ENCODE results near the gene CGNL1.
A peak's percentile ranks its signal among the peaks of the same experiment; 100 is the strongest.

The CGNL1 gene

GRCh38 chr15:57456559-57456958, 80.3 kb downstream of the CGNL1 start (continued):
- no peak for TF ChIP-seq INSM2 (tag by site-specific recombination; IDR thresholded peaks at IDR 0.05)
- TF ChIP-seq GLI2 (tag by site-specific recombination; IDR thresholded peaks at IDR 0.05; ENCODE audit: borderline replicate concordance, low read depth) = no peak
- TF ChIP-seq ZNF48 (tag by site-specific recombination; IDR thresholded peaks at IDR 0.05) = no peak
- no peak for TF ChIP-seq GLIS1 (tag by site-specific recombination; IDR thresholded peaks at IDR 0.05)

- Histone ChIP-seq H3K4me3 (ENCODE audit: low read depth, low read length) (no peak overlapping the region), H3K36me3 (ENCODE audit: control insufficient read depth in 2 of 2, insufficient read depth in 1 of 2, low read length in 2 of 2) (no peaks in the 10 kb centered on the region), H3K9me3 (ENCODE audit: control insufficient read depth, insufficient read depth, low read depth, low read length) (no peaks in the 10 kb centered on the region), H3K27ac (ENCODE audit: extremely low read depth, low read depth, low read length) (no peak overlapping the region), H3K4me1 (ENCODE audit: control insufficient read depth, insufficient read depth, low read length) (peaks cover 4% of the 10 kb centered on the region; the same call in 1 of the 2 replicates)
- TF ChIP-seq ZNF488 (tag by site-specific recombination; IDR thresholded peaks at IDR 0.05) (no peak), HOXA7 (CRISPR knock-in tag; IDR thresholded peaks at IDR 0.05; ENCODE audit: borderline replicate concordance) (no peak), PRDM1 (tag by site-specific recombination; IDR thresholded peaks at IDR 0.05) (no peak), KLF7 (tag by site-specific recombination; IDR thresholded peaks at IDR 0.05; ENCODE audit: borderline replicate concordance) (no peak), ZNF514 (tag by site-specific recombination; IDR thresholded peaks at IDR 0.05) (no peak), ZNF211 (tag by site-specific recombination; IDR thresholded peaks at IDR 0.05; ENCODE audit: low read depth) (no peak), MYNN (tag by site-specific recombination; IDR thresholded peaks at IDR 0.05; ENCODE audit: borderline replicate concordance) (no peak), REPIN1 (tag by site-specific recombination; IDR thresholded peaks at IDR 0.05; ENCODE audit: low read depth) (no peak), ZEB2 (tag by site-specific recombination; IDR thresholded peaks at IDR 0.05) (no peak), HOXC10 (CRISPR knock-in tag; IDR thresholded peaks at IDR 0.05) (no peak), ZSCAN23 (tag by site-specific recombination; IDR thresholded peaks at IDR 0.05) (no peak), GLI4 (tag by site-specific recombination; IDR thresholded peaks at IDR 0.05) (no peak), ZNF629 (tag by site-specific recombination; IDR thresholded peaks at IDR 0.05) (no peak), ZNF174 (tag by site-specific recombination; IDR thresholded peaks at IDR 0.05) (no peak), ZNF248 (tag by site-specific recombination; IDR thresholded peaks at IDR 0.05) (no peak), ZNF658 (tag by site-specific recombination; IDR thresholded peaks at IDR 0.05) (no peak)
- ChIA-PET CTCF (no interaction called here), POLR2A (no interaction called here)
These were observed 81.4 kb downstream of the CGNL1 start for GRCh38 chr15:57457726-57458125.

GRCh38 chr15:57458356-57458781, 82.1 kb downstream of the CGNL1 start:
- Histone ChIP-seq H3K27ac (ENCODE audit: extremely low read depth, low read depth, low read length) (no peak overlapping the region), H3K4me1 (ENCODE audit: control insufficient read depth, insufficient read depth, low read length) (peaks cover 4% of the 10 kb centered on the region; the same call in 1 of the 2 replicates), H3K9me3 (ENCODE audit: control insufficient read depth, insufficient read depth, low read depth, low read length) (no peaks in the 10 kb centered on the region), H3K4me3 (ENCODE audit: low read depth, low read length) (no peak overlapping the region), H3K36me3 (ENCODE audit: control insufficient read depth in 2 of 2, insufficient read depth in 1 of 2, low read length in 2 of 2) (no peaks in the 10 kb centered on the region)
- TF ChIP-seq ZNF621 (tag by site-specific recombination; IDR thresholded peaks at IDR 0.05) = no peak
- TF ChIP-seq ZNF624 (tag by site-specific recombination; IDR thresholded peaks at IDR 0.05) = no peak
- TF ChIP-seq ZNF654 (tag by site-specific recombination; IDR thresholded peaks at IDR 0.05; ENCODE audit: low read depth) = no peak
- no peak for TF ChIP-seq ZNF48 (tag by site-specific recombination; IDR thresholded peaks at IDR 0.05)
- TF ChIP-seq ZBTB44 (tag by site-specific recombination; IDR thresholded peaks at IDR 0.05) = peak; percentile 69
- TF ChIP-seq ZNF280C (tag by site-specific recombination; IDR thresholded peaks at IDR 0.05) = no peak
- TF ChIP-seq SP7 (tag by site-specific recombination; IDR thresholded peaks at IDR 0.05) = no peak
- no peak for TF ChIP-seq ZXDB (tag by site-specific recombination; IDR thresholded peaks at IDR 0.05)
- CTCF ChIA-PET = interaction anchor here (0.6 kb wide), 1 partner anchor 102 kb away, joined by 4 read pairs; no protein-coding TSS in a partner anchor
- POLR2A ChIA-PET = no interaction called here
